Kidney tubule cell (primary cell): ENCODE data around the gene GALNT2.

Source experiments
- DNase-seq: peaks from one replicate; pipeline ENCODE4 v3.0.0-alpha.2; 2018; ENCODE audit warnings: low spot score

Gene GALNT2

DNA sequence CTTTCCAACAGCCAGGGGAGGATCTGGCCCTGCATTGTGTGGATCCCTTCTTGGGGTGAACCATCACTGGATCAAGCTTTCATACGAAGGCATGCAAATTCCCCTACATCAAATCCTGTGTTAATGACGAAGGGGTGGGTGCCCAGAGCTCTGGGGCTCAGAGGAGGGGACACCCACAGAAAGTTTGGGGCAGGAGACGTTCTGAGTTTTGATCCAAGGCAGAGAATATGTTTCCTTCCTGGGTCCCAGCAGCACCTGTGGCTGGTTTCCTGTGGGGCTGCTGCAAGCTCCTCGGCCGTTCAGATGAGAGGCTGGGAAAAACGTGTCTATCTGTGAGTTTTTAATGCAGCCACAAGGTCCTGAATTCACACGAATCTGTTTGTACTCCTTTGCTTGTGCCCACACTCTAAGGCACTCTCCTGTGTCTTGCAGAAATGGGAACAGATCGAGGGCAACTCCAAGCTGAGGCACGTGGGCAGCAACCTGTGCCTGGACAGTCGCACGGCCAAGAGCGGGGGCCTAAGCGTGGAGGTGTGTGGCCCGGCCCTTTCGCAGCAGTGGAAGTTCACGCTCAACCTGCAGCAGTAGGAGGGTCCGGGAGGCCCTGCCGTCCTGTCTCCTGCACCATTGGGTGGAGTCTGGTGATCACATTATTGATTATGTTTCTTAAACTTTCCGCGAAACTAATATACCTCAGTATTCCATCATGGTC is 212.0 kb downstream of the GALNT2 start:
- no peak for DNase-seq

DNA sequence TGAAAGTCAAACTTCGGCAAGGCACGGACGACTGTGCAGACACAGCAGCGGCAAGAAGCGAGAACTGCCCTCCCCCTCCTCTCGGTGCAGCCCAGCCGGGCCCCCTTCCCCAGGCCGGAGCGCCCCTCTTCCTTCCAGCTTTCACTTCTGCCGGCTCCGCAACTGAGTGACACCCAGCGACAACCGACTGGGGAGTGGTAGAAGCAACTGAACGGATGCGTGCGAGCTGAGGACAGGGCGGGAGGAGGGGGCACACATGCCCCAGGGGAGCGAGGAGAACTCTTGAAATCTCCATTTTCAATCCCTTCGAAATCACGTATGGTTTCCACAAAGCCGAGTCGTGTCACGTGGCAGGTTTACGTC is 212.5 kb downstream of the GALNT2 start:
- no peak for DNase-seq

DNA sequence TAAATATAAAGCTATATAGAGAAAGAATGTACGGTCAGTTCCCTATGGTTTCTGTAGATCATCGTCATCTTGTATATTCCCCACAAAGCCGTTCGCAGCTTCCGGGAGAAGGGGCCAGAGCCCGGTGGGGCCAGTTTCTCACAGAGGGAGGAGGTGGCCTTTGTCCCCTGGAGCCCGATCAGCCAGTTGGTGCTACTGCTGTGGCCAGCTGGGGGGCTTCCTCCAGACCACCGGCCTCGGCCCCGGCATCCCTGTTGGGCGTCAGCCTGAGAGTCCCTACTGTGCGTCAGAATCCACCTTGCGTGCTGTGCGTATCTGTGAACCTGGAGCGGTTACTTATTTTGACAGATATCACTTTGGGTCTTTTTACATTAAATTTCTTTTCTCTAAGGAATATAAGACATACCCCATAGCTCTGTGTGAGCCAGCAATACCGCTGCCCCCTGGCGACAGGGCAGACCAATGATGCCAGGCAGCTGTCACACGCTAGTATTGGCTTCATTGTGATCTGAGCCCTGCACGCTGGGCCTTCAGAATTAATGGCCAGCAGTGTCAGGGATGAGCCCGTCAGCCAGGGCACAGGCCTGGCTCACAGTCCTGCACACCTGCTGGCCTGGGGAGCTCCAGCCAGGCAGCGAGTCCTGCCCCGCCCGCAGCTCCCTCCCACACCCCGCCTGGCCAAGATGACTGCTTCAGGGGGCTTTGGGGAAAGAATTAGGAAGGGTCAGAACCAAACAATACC is 213.2 kb downstream of the GALNT2 start:
- no peak for DNase-seq

DNA sequence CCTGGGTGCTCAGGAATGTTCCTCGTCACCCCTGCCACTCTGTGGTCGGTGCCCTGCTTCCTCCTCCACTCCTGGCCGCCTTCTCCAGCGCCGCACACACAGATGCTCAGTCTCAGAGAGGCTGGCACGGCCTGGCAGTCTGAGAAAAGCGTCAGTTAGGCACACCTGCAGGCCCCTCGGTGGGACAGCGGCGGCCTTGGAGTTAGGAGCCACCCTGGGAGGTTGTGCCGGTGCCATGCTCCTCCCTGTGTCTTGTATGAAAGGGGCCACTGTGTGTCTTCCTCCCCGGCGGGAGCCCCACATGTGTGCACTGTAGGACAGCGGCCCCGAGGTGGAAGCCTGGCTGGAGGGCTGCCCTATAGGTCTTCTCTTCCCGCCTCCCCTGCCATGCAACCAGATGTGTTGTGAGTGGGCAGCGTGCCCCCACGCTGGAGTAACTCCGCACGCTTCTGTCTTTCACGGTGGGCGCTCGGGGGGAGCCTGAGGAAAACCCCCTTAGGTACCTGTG is 213.9 kb downstream of the GALNT2 start:
- DNase-seq: no peak

DNA sequence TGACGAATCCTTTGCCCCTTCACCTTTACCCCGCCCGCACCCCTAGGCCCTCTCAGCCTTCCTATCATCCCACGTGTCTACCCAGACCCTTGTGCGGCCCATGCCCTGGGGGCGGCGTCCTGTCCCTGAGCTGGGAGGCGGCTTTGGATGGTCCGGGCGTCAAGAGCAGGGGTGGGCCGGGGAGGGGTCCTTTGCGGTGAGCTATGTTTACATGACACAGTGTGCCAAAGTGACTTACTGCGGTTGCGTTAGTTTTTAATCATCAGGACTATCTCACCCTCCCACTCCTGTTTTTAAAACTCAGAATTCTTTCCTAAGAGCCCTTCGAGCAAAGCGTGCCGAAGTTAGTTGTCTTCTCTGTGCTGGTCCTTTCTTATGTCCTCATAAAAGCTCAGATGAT is 214.5 kb downstream of the GALNT2 start:
- no peak for DNase-seq

DNA sequence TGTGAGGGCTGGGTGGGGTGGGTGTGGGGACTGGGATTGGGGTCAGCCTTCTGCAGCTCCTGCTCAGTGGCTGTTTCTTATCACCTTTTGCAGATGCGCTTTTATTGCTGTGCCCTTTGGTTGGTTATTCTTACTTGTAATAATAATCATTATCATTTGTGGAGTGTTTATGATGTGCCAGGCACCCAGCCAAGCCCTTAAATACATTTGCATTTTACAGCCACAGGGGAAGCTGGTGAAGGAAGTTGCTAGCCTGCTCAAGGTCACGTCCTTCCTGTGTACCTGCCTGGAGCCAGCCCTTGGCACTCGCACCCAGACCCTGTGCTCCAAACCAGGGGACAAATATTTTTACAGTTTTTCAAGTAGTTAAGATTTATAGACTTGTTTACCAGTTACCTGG is 215.1 kb downstream of the GALNT2 start:
- no peak for DNase-seq

DNA sequence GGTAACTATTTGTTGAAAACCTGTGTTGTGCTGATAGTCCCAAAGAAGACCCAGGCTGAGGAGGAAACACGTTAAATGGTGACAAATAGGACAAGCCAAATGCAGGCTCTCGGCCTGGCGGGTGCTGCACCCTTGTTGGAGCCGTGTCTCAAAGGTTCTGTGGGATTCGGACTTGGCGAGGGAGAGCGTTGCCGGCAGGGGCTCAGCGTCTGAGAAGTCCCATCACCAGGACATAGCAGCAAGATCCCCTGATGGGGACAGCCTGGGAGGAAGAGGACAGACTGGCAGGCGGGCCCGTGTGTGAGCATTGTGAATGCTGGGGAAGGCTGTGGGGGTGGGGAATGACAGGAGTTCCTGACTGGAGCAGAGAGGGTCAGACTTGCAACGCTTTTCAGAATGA is 216.6 kb downstream of the GALNT2 start:
- no peak for DNase-seq

DNA sequence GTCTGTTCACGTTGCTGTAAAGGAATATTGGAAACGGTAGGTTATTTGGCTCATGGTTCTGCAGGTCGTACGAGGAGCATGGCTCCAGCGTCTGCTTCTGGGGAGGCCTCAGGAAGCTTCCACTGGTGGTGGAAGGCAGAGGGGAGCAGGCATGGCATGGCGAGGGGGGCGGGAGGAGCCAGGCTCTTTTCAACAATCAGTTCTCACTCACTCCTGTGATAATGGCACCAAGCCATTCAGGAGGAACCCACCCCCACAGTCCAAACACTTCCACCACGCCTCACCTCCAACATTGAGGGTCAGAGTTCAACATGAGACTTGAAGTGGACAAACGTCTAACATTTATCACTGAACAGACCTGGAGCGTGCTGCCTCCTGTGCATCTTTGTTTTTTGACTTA is 217.9 kb downstream of the GALNT2 start:
- DNase-seq: no peak

DNA sequence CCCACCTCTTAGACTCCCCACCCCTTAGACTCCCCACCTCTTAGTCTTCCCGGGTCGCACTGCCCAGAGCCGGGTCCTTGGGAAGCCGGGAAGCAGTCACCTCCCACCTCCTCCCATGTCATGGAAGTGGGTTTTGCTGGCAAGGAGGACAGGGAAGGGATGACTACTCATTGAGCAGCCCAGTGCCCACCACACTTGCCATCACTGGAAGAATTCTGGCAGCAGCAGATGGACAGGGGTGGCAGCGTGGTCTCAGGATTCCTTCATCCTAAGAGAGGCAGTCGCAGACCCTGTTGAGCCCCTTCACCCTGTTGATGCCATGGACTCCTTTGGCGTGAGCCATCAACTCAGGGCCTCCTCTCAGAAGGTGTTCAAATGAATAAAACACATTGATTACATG is 218.3 kb downstream of the GALNT2 start:
- DNase-seq: no peak

DNA sequence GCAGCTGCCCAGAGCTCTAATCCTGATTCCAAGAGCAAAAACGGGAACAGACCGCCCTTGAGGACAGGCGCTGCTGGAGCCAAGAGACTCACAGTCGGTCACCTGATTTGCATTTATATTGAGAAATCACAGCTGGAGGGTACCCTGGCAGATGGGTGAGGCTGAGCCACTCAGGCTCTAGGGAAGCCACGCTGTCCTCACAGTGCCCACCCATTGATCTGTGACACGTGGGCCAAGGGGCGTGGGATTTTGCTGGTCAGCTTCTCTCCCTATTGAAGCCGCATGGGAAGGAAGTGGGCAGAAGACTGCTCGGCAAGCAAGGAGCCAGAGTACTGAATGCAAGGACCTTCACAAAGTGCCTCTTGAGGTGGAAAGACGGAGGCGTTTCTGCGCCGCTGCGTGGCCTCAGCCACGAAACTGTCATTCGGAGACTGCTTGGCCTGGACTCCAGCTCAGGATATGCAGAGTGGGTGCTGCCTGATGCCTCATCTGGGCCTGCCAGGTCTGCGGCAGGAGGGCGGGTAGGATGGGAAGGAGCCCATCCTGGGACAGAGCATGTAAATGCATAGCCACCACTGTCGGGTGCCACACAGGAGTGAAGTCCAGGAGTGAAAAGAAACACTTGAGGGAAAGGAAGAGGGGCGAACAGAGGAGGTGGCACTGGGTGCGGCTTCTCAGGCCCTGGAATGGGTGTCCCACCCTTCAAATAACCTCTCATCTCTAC is 219.3 kb downstream of the GALNT2 start:
- DNase-seq: no peak

DNA sequence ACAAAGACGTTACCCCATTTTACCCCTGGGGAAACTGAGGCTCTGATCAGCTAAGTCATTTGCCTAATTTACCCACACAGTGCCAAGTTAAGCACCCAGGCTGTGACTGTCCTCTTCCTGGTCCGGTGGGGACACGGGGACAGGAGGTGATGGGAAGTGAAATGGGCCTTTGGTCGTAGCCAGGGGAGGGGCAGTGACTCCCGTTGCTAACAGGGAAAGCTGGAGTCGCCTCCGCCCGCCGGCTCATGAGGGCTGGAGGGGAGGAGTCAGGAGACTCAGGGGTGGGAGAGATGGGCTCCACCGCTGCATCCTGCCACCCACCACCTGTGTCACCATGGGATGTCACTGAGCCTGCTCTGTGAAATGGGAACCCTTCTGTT is 219.8 kb downstream of the GALNT2 start:
- no peak for DNase-seq

DNA sequence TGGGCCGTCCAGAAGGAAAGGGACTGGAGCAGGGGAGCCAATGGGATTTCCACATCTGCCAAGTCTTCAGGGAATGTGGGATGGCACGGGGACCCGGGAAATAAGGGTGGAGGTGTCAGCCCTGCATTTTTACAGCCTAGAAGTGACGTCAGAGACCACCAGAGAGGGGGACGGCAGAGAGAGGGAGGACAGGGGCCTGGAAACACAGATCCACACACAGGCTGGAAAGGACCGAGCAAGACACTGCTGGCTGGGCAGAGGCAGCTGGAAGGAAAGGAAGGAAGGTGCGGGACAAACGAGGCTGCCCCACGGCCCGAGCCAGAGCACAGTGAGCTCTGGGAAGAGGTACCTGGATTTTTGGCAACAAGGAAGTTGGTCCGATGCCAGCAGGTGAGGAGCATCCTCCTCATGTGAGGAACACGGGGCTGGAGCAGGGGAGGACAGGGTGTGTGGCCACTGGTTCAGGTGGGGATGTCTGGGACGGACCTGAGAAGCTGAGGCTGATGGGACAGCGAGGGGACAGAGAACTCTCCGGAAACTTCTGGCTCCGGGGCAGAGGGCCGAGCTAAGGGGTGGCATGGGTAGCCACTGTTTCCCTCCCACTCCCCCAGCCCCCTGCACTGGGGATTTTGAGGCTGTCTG is 220.8 kb downstream of the GALNT2 start:
- no peak for DNase-seq

DNA sequence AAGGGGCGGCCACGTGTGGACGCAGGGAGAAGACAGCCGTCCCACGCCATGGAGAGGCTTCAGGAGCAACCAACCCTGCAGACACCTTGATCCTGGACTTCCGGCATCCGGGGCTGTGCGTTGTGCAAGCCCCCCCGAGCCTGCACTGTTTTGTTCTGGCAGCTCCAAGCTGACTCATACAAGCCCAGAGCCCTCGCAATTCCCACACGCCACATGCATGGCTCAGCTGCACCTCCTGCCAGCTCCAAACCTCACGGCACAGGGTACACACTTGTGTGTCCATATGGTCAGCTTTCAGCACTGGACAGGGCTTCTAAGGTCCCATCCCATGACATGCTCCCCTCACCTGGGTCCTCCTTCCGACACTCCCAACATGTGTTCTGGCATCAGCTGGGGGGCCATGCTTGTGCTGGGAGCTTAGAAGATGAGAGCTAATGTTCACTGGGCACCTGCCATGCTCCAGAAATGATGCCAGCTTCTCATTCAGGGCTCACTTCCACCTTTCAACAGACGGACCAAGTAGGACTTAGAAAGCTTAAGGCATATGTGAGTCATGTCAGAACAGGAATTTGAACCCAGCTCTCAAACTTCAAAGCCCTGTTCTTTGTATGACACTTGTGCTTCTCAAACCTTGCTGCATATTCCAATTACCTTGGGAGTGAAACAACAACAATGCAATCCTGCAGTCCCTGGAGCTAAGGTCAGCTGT is 221.8 kb downstream of the GALNT2 start:
- DNase-seq: no peak

DNA sequence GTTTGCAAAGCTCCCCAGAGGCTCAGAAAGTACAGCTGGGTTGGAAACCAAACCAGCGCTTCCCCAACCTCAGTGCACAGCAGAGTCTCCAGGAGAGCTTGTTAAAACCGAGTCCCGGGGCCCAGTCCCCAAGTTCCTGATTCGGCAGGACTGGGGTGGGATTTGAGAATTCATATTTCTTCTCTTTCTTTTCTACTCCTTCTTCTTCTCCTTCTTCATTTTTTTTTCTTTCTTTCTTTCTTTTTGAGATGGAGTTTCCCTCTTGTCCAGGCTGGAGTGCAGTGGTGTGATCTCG is 222.3 kb downstream of the GALNT2 start:
- DNase-seq: no peak

DNA sequence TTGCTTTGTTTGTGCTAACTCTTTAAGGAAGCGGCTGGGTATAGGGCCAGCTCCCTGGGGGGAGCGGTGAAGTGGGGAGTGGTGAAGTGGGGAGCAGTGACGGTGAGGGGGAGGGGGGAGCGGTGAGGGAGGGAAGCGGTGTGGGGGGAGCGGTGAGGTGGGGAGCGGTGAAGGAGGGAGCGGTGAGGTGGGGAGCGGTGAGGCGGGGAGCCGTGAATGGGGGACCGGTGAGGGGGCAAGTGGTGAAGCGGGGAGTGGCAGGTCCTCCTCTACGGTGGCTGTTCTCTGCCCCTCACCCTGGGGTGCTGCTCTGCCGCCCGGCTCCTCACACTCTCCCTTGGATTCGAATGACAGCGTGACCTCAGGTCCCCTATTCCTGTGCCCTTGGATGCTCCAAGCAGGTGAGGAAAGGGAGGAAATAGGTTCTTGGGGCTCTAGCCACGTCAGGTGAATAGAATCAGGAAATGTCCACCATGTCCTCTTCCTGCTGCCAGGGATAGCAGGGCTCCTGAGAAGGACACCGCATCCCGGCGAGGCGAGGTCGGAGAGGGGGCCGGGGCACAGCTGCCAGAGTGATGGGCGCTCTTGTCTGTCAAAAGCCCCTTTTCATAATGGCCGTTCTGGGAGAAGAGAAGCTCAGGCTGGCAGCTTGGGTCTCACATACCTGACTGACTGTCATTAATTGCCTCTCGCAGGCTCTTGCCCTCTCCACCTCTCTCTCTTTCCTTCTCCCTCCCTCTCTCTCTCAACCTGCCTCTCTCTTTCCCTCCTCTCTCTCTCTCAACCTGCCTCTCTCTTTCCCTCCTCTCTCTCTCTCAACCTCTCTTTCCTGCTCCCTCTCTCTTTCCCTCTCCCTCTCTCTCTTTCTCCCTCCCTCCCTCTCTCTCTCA is 224.9 kb downstream of the GALNT2 start:
- DNase-seq: no peak

DNA sequence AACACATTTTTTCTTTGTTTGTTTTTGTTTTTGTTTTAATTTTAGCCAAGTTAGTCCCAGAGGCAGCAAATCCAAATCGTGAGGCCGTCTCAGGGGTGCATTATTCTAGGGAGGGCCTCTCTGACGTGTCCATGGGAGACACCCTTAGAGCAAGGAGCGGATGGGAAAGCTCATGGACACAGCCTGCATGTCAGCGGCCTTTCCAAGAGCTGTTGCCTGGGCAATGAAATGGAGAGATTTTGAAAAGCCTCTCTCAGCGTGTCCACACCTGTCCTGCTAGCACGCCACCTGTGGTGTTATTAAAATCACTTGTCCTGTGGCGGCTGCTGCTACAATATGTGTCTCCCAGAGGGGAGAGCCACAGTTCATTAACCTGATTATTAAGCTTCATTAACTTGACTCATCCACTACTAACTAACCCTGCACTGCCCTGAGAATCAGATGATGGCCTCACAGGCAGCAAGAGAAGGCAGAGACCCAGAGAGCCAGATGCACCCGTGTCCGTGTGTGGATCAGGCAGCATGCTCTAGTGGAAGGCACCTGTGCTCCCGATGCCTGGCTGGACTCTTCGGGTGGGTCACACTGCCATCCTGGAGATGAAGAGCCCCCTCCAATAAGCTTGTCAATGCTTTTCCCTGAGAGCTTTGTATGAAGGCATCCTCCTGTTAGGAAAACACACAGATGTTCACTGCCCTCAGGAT is 225.8 kb downstream of the GALNT2 start:
- DNase-seq: no peak

DNA sequence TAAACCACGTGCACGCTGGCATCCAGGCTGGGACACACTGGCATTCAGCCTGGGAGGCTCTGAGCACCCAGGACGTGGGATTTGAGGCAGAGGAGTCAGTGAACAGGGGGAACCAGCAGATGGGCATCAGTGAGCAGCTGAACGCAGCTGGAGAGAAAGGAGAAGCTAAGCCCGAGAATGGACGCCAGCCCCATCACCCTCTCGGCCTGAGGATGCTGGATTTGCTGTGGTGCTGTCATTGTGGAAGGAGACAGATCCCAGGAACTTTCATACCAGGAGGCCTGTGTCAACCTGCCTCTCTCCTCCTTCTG is 226.3 kb downstream of the GALNT2 start:
- DNase-seq: no peak

DNA sequence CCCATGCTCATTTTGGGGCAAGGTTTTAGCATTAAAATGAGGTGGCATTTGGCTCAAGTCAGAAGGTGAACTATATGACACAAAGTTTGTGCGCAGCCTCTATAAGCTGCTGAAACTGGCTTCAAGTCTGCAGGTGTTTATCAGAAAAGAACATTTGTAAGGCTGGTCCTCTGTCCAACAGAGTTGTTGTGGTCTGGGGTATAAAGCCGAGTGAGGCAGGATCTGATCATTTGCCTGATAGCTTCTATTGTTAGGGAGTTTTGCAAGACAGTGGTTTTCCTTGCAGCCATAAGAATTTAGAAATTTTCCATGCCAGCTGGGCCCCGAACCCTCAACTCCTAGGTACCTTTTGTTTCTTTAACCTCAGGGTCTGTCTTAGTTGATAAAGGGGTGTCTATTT is 228.3 kb downstream of the GALNT2 start:
- no peak for DNase-seq

DNA sequence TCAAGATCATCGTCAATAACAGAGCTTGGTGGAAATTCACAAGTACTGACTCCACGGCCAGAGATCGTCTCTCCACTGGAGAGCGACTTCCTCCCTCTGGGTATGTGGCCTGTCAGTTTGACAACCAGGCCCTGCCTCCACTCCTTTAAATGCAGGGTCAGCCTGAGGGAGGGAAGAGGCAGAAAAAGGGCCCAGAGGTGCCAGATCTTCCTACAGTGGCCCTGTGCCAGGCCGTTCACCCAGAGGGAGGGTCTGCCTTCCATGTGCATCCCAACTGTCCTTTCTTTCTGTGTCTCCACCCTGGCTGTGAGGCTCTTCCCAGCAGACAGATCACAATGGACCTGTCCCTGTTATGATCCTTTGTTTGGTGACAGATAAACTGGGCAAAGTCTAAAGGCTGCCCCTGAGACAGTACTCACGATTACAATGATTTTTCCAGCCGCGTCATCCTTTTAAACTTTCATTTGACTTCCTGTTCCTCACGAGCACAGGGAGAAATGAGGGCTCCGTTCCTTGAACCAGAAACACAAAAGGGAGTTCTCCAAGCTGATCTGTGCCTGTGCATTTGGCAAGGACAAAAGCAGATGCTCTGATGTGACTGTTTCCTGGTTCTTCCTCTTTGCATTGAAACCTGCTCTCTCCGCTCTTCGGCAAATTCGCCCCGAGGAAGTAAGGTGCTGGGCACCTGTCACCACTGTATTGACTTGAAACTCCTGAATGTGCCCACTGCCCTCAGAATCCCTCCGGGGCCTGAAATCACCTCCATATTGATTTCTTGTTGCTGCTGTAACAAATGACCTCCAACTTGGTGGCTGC is 232.4 kb downstream of the GALNT2 start:
- DNase-seq: no peak
